Panc1 (cell line): Measurements from ENCODE around the gene CTNND1.

Source experiments
- CTCF ChIP-seq: fragments of 450-650 bp; IDR thresholded peaks from 2 replicates; pipeline ENCODE4 v1.5.1; 2017; ENCODE audit warnings: mild to moderate bottlenecking
- POLR2AphosphoS5 ChIP-seq: IDR thresholded peaks from 2 replicates; pipeline ENCODE4 v1.6.1; 2012; ENCODE audit warnings: mild to moderate bottlenecking, low read depth, low read length, moderate library complexity

GRCh38 chr11:57775491-57775890 lies 13.9 kb downstream of the CTNND1 start:
- no peak for TF ChIP-seq CTCF
- TF ChIP-seq POLR2AphosphoS5: no peak
